KOPT-K1 (cell line): ENCODE measurements around the gene NFATC1.

Experiments
- H3K27ac ChIP-seq: fragments of 200-600 bp; sonication (generic); 2 replicates; pipeline ENCODE4 v1.5.1; 2016; ENCODE audit warnings: antibody characterized with exemption, mild to moderate bottlenecking, low read depth, low read length; ENCODE audit not compliant: poor library complexity, severe bottlenecking
- H3K36me3 ChIP-seq: fragments of 200-600 bp; sonication (generic); 2 replicates; pipeline ENCODE4 v1.5.1; 2017; ENCODE audit warnings: antibody characterized with exemption, mild to moderate bottlenecking, low read length, moderate library complexity; ENCODE audit not compliant: insufficient read depth
- H3K9me3 ChIP-seq: fragments of 200-600 bp; sonication (generic); 2 replicates; pipeline ENCODE4 v1.5.1; 2017; ENCODE audit warnings: antibody characterized with exemption, low read length, mild to moderate bottlenecking; ENCODE audit not compliant: insufficient read depth, poor library complexity, severe bottlenecking

NFATC1 gene

GRCh38 chr18:79466591-79466990 is 70.9 kb downstream of the NFATC1 start:
- Histone ChIP-seq H3K9me3 (no peaks in the 10 kb centered on the region), H3K36me3 (peaks cover 23% of the 10 kb centered on the region), H3K27ac (peak overlapping the region; percentile 78)

- H3K36me3 ChIP-seq, result peaks cover 17% of the 10 kb centered on the region
- H3K9me3 ChIP-seq, result no peaks in the 10 kb centered on the region
- H3K27ac ChIP-seq, result peak overlapping the region; percentile 78
These were observed 71.4 kb downstream of the NFATC1 start for GRCh38 chr18:79467126-79467525.

- Histone ChIP-seq H3K36me3 (peaks cover 9% of the 10 kb centered on the region), H3K9me3 (no peaks in the 10 kb centered on the region), H3K27ac (peak overlapping the region; percentile 36)
These were observed 72.5 kb downstream of the NFATC1 start for GRCh38 chr18:79468119-79468789.

GRCh38 chr18:79469309-79469708 is 73.6 kb downstream of the NFATC1 start:
- H3K27ac ChIP-seq, result no peak overlapping the region
- peaks cover 9% of the 10 kb centered on the region for H3K36me3 ChIP-seq
- no peaks in the 10 kb centered on the region for H3K9me3 ChIP-seq

- Histone ChIP-seq H3K36me3 (peaks cover 9% of the 10 kb centered on the region), H3K27ac (no peak overlapping the region), H3K9me3 (no peaks in the 10 kb centered on the region)
These were observed 74.2 kb downstream of the NFATC1 start for GRCh38 chr18:79469751-79470505.

GRCh38 chr18:79470547-79470946 is 74.8 kb downstream of the NFATC1 start:
- Histone ChIP-seq H3K36me3 (peaks cover 9% of the 10 kb centered on the region), H3K27ac (no peak overlapping the region), H3K9me3 (no peaks in the 10 kb centered on the region)

GRCh38 chr18:79471046-79471445 is 75.3 kb downstream of the NFATC1 start:
- H3K27ac ChIP-seq, result no peak overlapping the region
- H3K9me3 ChIP-seq, result no peaks in the 10 kb centered on the region
- H3K36me3 ChIP-seq, result peaks cover 9% of the 10 kb centered on the region

- H3K27ac ChIP-seq, result no peak overlapping the region
- H3K36me3 ChIP-seq, result peaks cover 9% of the 10 kb centered on the region
- H3K9me3 ChIP-seq, result no peaks in the 10 kb centered on the region
These were observed 75.9 kb downstream of the NFATC1 start for GRCh38 chr18:79471597-79471996.

- Histone ChIP-seq H3K27ac (peak overlapping the region; percentile 2), H3K9me3 (no peaks in the 10 kb centered on the region), H3K36me3 (peaks cover 9% of the 10 kb centered on the region)
These were observed 76.4 kb downstream of the NFATC1 start for GRCh38 chr18:79472176-79472575.

GRCh38 chr18:79472946-79473345 is 77.2 kb downstream of the NFATC1 start:
- Histone ChIP-seq H3K9me3 (no peaks in the 10 kb centered on the region), H3K27ac (peak overlapping the region; percentile 2), H3K36me3 (peaks cover 9% of the 10 kb centered on the region)

- no peaks in the 10 kb centered on the region for H3K9me3 ChIP-seq
- no peaks in the 10 kb centered on the region for H3K36me3 ChIP-seq
- peak overlapping the region; percentile 52 for H3K27ac ChIP-seq
These were observed 80.5 kb downstream of the NFATC1 start for GRCh38 chr18:79476031-79476917.

- Histone ChIP-seq H3K36me3 (no peaks in the 10 kb centered on the region), H3K9me3 (no peaks in the 10 kb centered on the region), H3K27ac (peak overlapping the region; percentile 52)
These were observed 81.3 kb downstream of the NFATC1 start for GRCh38 chr18:79476918-79477571.

GRCh38 chr18:79477711-79478483 is 82.2 kb downstream of the NFATC1 start:
- no peaks in the 10 kb centered on the region for H3K9me3 ChIP-seq
- H3K36me3 ChIP-seq, result no peaks in the 10 kb centered on the region
- H3K27ac ChIP-seq, result peak overlapping the region; percentile 79

- Histone ChIP-seq H3K9me3 (no peaks in the 10 kb centered on the region), H3K36me3 (no peaks in the 10 kb centered on the region), H3K27ac (peak overlapping the region; percentile 79)
These were observed 82.9 kb downstream of the NFATC1 start for GRCh38 chr18:79478484-79479115.
